CD14-positive monocyte (primary cell): ENCODE results near the gene FLOT2. TPM values are rescaled to one million over a fixed set of nuclear protein-coding genes. Genes with fewer than 3 reads are reported as not detected.

ENCODE experiments used
- DNase-seq, 3 donors: peaks; one replicate each; pipeline ENCODE4 v3.0.0-alpha.2; 2011 to 2022
- H2AFZ ChIP-seq: 2 replicates; pipeline ENCODE4 v1.6.0; 2012; ENCODE audit warnings: mild to moderate bottlenecking, low read depth, low read length, inconsistent platforms; ENCODE audit not compliant: insufficient read depth, poor library complexity, severe bottlenecking
- H3K27ac ChIP-seq, 2 donors: 1 replicate in 1 of 2; 2 replicates in 1 of 2; pipeline ENCODE4 v1.5.1; 2012 to 2013; ENCODE audit warnings: low read length in 2 of 2, control low read depth in 1 of 2, inconsistent platforms in 1 of 2, low read depth in 1 of 2, mild to moderate bottlenecking in 1 of 2
- H3K27me3 ChIP-seq, 2 donors: one replicate each; pipeline versions ENCODE4 v1.6.0 to v1.6.1; 2011 to 2013; ENCODE audit warnings: low read length in 2 of 2; ENCODE audit not compliant: control insufficient read depth in 2 of 2, insufficient read depth in 2 of 2
- H3K36me3 ChIP-seq, 2 donors: replicated peaks in 1 of 2; 1 replicate in 1 of 2; 2 replicates in 1 of 2; pipeline versions ENCODE4 v1.5.1 to v1.6.1; 2012 to 2013; ENCODE audit warnings: low read length in 2 of 2, control low read depth in 1 of 2, inconsistent platforms in 1 of 2, mild to moderate bottlenecking in 1 of 2; ENCODE audit not compliant: insufficient read depth in 2 of 2, control insufficient read depth in 1 of 2
- H3K4me1 ChIP-seq, 2 donors: 1 replicate in 1 of 2; 2 replicates in 1 of 2; pipeline versions ENCODE4 v1.5.1 to v1.6.1; 2012 to 2013; ENCODE audit warnings: low read length in 2 of 2, control low read depth in 1 of 2, inconsistent platforms in 1 of 2, mild to moderate bottlenecking in 1 of 2, moderate library complexity in 1 of 2; ENCODE audit not compliant: insufficient read depth in 2 of 2, control insufficient read depth in 1 of 2
- H3K4me2 ChIP-seq: replicated peaks from 2 replicates; pipeline ENCODE3; 2012; ENCODE audit warnings: low read length, moderate library complexity, mild to moderate bottlenecking; ENCODE audit not compliant: poor library complexity, severe bottlenecking; ENCODE audit errors: extremely low read depth
- H3K4me3 ChIP-seq, 3 experiments: fragments of 200-600 bp in 1 of 3; sonication (generic) in 1 of 3; replicated peaks in 1 of 3; 1 replicate in 2 of 3; 2 replicates in 1 of 3; pipeline ENCODE4 v1.5.1; 2011 to 2013; ENCODE audit warnings: low read length in 3 of 3, mild to moderate bottlenecking in 3 of 3, control low read depth in 2 of 3, low read depth in 2 of 3, inconsistent platforms in 1 of 3, moderate library complexity in 1 of 3
- H3K79me2 ChIP-seq: 2 replicates; pipeline ENCODE4 v1.6.0; 2012; ENCODE audit warnings: mild to moderate bottlenecking, control low read depth, inconsistent platforms, low read length, moderate library complexity; ENCODE audit not compliant: insufficient read depth
- H3K9ac ChIP-seq: 2 replicates; pipeline ENCODE4 v1.6.0; 2017; ENCODE audit warnings: low read length, mild to moderate bottlenecking; ENCODE audit not compliant: insufficient read depth, poor library complexity, severe bottlenecking
- H3K9me3 ChIP-seq, 2 donors: replicated peaks in 1 of 2; 1 replicate in 1 of 2; 2 replicates in 1 of 2; pipeline versions ENCODE4 v1.5.1 to v1.6.1; 2012 to 2013; ENCODE audit warnings: low read length in 2 of 2, control low read depth in 1 of 2; ENCODE audit not compliant: control insufficient read depth in 1 of 2, insufficient read depth in 1 of 2
- H4K20me1 ChIP-seq: 2 replicates; pipeline ENCODE4 v1.6.0; 2012; ENCODE audit warnings: mild to moderate bottlenecking, low read length, control low read depth, moderate library complexity; ENCODE audit not compliant: insufficient read depth
- H3K27ac Mint-ChIP-seq, 7 donors: one replicate each; pipeline ENCODE4 v1.8.0; 2020; ENCODE audit warnings: mild to moderate bottlenecking in 7 of 7, mixed read lengths in 7 of 7, moderate library complexity in 6 of 7, inconsistent platforms in 2 of 7
- H3K27me3 Mint-ChIP-seq, 3 donors: one replicate each; pipeline ENCODE4 v1.8.0; 2021 to 2022; ENCODE audit warnings: low read depth in 3 of 3, mild to moderate bottlenecking in 3 of 3, mixed read lengths in 3 of 3, moderate library complexity in 3 of 3, inconsistent platforms in 1 of 3
- H3K36me3 Mint-ChIP-seq, 2 donors: one replicate each; pipeline ENCODE4 v1.8.0; 2020; ENCODE audit warnings: mixed read lengths in 2 of 2, inconsistent platforms in 1 of 2, mild to moderate bottlenecking in 1 of 2
- H3K4me1 Mint-ChIP-seq: one replicate; pipeline ENCODE4 v1.8.0; 2020; ENCODE audit warnings: mild to moderate bottlenecking, mixed read lengths
- H3K4me3 Mint-ChIP-seq, 2 donors: one replicate each; pipeline ENCODE4 v1.8.0; 2020; ENCODE audit warnings: mild to moderate bottlenecking in 2 of 2, mixed read lengths in 2 of 2, moderate library complexity in 1 of 2
- H3K9me3 Mint-ChIP-seq, 7 donors: one replicate each; pipeline ENCODE4 v1.8.0; 2020 to 2022; ENCODE audit warnings: mixed read lengths in 7 of 7, mild to moderate bottlenecking in 6 of 7, moderate library complexity in 6 of 7, inconsistent platforms in 2 of 7
- whole genome bisulfite sequencing: methylation state at CpG from one replicate; pipeline ENCODE4 v1.1.5; 2013; ENCODE audit warnings: missing lambda C conversion rate; ENCODE audit not compliant: insufficient coverage; 5-methylcytosine and 5-hydroxymethylcytosine counted together
- intact Hi-C, 2 donors: fragments of 100-400 bp; cut with micrococcal nuclease; formaldehyde crosslinking; loops; one replicate each; pipeline versions ENCODE4 v1.15.0 to v1.15.1; 2023
- polyA plus RNA-seq, 3 donors: library from polyadenylated mRNA; depleted of rRNA in 1 of 3; unstranded in 2 of 3; stranded (reverse) in 1 of 3; fragments of 300-500 nt in 2 of 3; fragments of >200 nt in 1 of 3; fragmentation: Illumina TruSeq in 2 of 3; gene quantifications; 1 replicate in 2 of 3; 2 replicates in 1 of 3; pipeline ENCODE4 v1.2.3, GENCODE V29; 2012 to 2021
- TF ChIP-seq, protein P1 (sequence below): fragments of 200-600 bp; IDR thresholded peaks from one replicate; pipeline ENCODE4 v1.8.0; 2022; ENCODE audit warnings: antibody characterized with exemption, mild to moderate bottlenecking

FLOT2 gene
- polyA plus RNA-seq, 3 donors = 138 to 271 (median 244) TPM

DNA sequence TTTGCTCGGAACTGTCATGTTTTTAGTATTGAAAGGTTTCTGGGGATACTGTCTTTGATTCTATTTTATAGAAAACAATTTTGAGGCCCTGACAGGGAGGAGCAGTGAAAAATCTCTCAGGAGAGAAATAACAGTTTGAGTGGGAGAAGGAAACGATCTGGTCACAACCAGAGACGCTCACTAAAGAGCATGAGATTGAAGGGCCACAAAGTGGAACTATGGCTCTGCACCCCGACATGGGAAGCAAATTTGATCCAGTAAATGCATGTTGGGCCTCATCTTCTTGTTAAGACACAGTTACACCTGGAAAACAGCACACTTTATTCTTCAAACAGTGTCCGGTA, 42.2 kb downstream of the FLOT2 start:
- Histone ChIP-seq H3K9me3 (no peaks in the 10 kb centered on the region), H3K4me1 (peaks cover 12 to 17% of the 10 kb centered on the region in 2 donors), H2AFZ (peak overlapping the region; percentile 92), H3K9ac (peak overlapping the region; percentile 82), H4K20me1 (no peaks in the 10 kb centered on the region), H3K4me2 (peak overlapping the region; percentile 78), H3K36me3 (peaks cover 27 to 36% of the 10 kb centered on the region in 2 donors), H3K4me3 (peak overlapping the region; percentile 74 to 92 (median 88)), H3K27ac (peak overlapping the region; percentile 52 to 86), H3K27me3 (no peaks in the 10 kb centered on the region), H3K79me2 (peaks cover 14% of the 10 kb centered on the region)
- TF ChIP-seq, protein P1, sequence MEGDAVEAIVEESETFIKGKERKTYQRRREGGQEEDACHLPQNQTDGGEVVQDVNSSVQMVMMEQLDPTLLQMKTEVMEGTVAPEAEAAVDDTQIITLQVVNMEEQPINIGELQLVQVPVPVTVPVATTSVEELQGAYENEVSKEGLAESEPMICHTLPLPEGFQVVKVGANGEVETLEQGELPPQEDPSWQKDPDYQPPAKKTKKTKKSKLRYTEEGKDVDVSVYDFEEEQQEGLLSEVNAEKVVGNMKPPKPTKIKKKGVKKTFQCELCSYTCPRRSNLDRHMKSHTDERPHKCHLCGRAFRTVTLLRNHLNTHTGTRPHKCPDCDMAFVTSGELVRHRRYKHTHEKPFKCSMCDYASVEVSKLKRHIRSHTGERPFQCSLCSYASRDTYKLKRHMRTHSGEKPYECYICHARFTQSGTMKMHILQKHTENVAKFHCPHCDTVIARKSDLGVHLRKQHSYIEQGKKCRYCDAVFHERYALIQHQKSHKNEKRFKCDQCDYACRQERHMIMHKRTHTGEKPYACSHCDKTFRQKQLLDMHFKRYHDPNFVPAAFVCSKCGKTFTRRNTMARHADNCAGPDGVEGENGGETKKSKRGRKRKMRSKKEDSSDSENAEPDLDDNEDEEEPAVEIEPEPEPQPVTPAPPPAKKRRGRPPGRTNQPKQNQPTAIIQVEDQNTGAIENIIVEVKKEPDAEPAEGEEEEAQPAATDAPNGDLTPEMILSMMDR = no peak
- intact Hi-C loops = loop anchor here in 1 of 2 donors (10.0 kb wide), 1 partner anchor 91 kb away; no protein-coding TSS in a partner anchor
- H3K27me3 Mint-ChIP-seq = peaks cover 0 to 4% (median 1%) of the 10 kb centered on the region in 3 donors
- peaks cover 13% of the 10 kb centered on the region for H3K4me1 Mint-ChIP-seq
- DNase-seq = no peak
- WGBS = 14% methylated on average over 3 of the region's 5 CpGs
- no peaks in the 10 kb centered on the region for H3K9me3 Mint-ChIP-seq
- H3K27ac Mint-ChIP-seq = peak overlapping the region; percentile 83 to 96 (median 90)
- peak overlapping the region; percentile 95 to 98 for H3K4me3 Mint-ChIP-seq
- H3K36me3 Mint-ChIP-seq = peaks cover 30 to 41% of the 10 kb centered on the region in 2 donors

DNA sequence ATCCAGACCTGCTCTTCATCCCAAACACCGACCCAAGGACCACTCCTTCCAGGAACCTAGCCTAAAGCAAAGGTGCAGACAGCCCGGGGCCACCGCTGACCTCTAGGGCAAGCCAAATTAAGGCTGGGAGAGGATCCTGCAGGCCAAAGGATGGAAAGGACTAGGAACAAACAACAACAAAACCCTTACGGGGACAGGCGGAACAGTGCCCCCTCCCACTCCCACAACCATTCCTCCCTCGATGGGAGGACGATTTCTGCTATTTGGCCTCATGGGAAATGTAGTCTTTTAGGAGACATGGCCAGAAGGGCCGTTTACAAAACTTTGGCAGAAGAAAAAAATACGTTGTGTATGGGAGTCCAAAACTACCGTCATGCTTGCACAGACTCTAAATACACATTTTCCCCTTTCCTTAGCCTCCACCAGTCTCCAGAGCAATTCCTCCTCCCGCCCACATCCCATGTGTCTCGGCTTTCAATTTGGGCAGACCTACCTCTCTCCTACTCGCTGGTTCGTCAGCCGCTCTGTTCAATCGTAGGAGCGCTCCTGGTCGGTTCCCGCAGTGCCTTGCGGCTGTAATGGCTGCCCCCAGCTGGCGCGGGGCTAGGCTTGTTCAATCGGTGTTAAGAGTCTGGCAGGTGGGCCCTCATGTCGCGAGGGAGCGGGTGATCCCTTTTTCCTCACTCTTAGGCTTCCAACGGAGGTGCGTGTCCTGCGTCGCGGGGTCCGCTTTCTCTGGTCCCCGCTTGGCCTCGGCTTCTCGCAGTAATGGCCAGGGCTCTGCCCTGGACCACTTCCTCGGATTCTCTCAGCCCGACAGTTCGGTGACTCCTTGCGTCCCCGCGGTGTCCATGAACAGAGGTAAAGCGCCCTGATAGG, 42.8 kb downstream of the FLOT2 start, which contains the start of gene ERAL1:
TSS of gene ERAL1 (plus strand) at position 560 of the 879 bp plus-strand sequence. CDS start at position 579, 19 bp downstream.
- peak within 1 kb of the TSS; percentile 74 to 92 (median 88) for H3K4me3 ChIP-seq
- H3K36me3 Mint-ChIP-seq = peaks cover 27 to 35% of the 10 kb centered on the region in 2 donors
- H3K4me2 ChIP-seq = peak within 1 kb of the TSS; percentile 78
- peaks cover 12 to 17% of the 10 kb centered on the region in 2 donors for H3K4me1 ChIP-seq
- H4K20me1 ChIP-seq = no peaks in the 10 kb centered on the region
- TF ChIP-seq, protein P1 = no peak
- peak within 1 kb of the TSS; percentile 82 for H3K9ac ChIP-seq
- H3K79me2 ChIP-seq = peaks cover 14% of the 10 kb centered on the region
- no peaks in the 10 kb centered on the region for H3K9me3 Mint-ChIP-seq
- DNase-seq = peak; percentile 67 to 76 (median 70)
- H3K27ac Mint-ChIP-seq = peak within 1 kb of the TSS; percentile 83 to 96 (median 90)
- no peaks in the 10 kb centered on the region for H3K27me3 ChIP-seq
- peak within 1 kb of the TSS; percentile 52 to 86 for H3K27ac ChIP-seq
- H3K36me3 ChIP-seq = peaks cover 24 to 30% of the 10 kb centered on the region in 2 donors
- H3K9me3 ChIP-seq = no peaks in the 10 kb centered on the region
- intact Hi-C loops = loop anchor here in 1 of 2 donors (10.0 kb wide), 1 partner anchor 90 kb away; no protein-coding TSS in a partner anchor
- H3K27me3 Mint-ChIP-seq = peaks cover 0 to 4% (median 1%) of the 10 kb centered on the region in 3 donors
- peaks cover 13% of the 10 kb centered on the region for H3K4me1 Mint-ChIP-seq
- peak within 1 kb of the TSS; percentile 92 for H2AFZ ChIP-seq
- WGBS = 1% methylated on average over 29 of the region's 42 CpGs
- peak within 1 kb of the TSS; percentile 95 to 98 for H3K4me3 Mint-ChIP-seq
